GM08714 (cell line): ENCODE data around the gene BGLAP.
A peak's percentile ranks its signal among the peaks of the same experiment; 100 is the strongest.

Experiments used
- H3K4me3 ChIP-seq: fragments of 200-500 bp; sonication (Bioruptor generic); 2 replicates; pipeline ENCODE4 v1.5.1; 2014; ENCODE audit warnings: mild to moderate bottlenecking, low read length, inconsistent platforms
- ZNF274 ChIP-seq: IDR thresholded peaks from 2 replicates; pipeline ENCODE4 v1.6.1; 2012; ENCODE audit warnings: mild to moderate bottlenecking, low read depth, low read length

BGLAP gene

GRCh38 chr1:156236164-156236563, 5.8 kb upstream of the BGLAP start:
- no peak overlapping the region for H3K4me3 ChIP-seq
- no peak for TF ChIP-seq ZNF274

- TF ChIP-seq ZNF274: no peak
- H3K4me3 ChIP-seq: no peak overlapping the region
Measured at GRCh38 chr1:156238248-156238647, 3.7 kb upstream of the BGLAP start.

- no peak overlapping the region for H3K4me3 ChIP-seq
- TF ChIP-seq ZNF274: no peak
Measured at GRCh38 chr1:156241311-156241811, 623 bp upstream of the BGLAP start.

- no peak overlapping the region for H3K4me3 ChIP-seq
- TF ChIP-seq ZNF274: no peak
Measured at GRCh38 chr1:156242738-156243137, 754 bp downstream of the BGLAP start.

- H3K4me3 ChIP-seq: no peak overlapping the region
- TF ChIP-seq ZNF274: no peak
Measured at GRCh38 chr1:156244126-156244525, 2.1 kb downstream of the BGLAP start.

GRCh38 chr1:156244712-156245111, 2.7 kb downstream of the BGLAP start:
- TF ChIP-seq ZNF274: no peak
- H3K4me3 ChIP-seq: no peak overlapping the region

GRCh38 chr1:156245451-156246232, 3.7 kb downstream of the BGLAP start:
- no peak for TF ChIP-seq ZNF274
- H3K4me3 ChIP-seq: peak overlapping the region; percentile 25; the same call in 1 of the 2 replicates

GRCh38 chr1:156246241-156246780, 4.3 kb downstream of the BGLAP start:
- no peak for TF ChIP-seq ZNF274
- H3K4me3 ChIP-seq: no peak overlapping the region

- TF ChIP-seq ZNF274: no peak
- H3K4me3 ChIP-seq: no peak overlapping the region
Measured at GRCh38 chr1:156246781-156247459, 4.9 kb downstream of the BGLAP start.

- TF ChIP-seq ZNF274: no peak
- H3K4me3 ChIP-seq: no peak within 1 kb of the TSS
Measured at GRCh38 chr1:156247460-156248322, 5.7 kb downstream of the BGLAP start, which contains the start of gene PAQR6. Gene PAQR6 (minus strand): TSS chr1:156248056. CDS start chr1:156246731, 1,325 bp downstream.

GRCh38 chr1:156248323-156248683, 6.3 kb downstream of the BGLAP start:
- TF ChIP-seq ZNF274: no peak
- no peak overlapping the region for H3K4me3 ChIP-seq

GRCh38 chr1:156249593-156249992, 7.6 kb downstream of the BGLAP start:
- H3K4me3 ChIP-seq: no peak overlapping the region
- TF ChIP-seq ZNF274: no peak

GRCh38 chr1:156251527-156251926, 9.5 kb downstream of the BGLAP start:
- no peak for TF ChIP-seq ZNF274
- H3K4me3 ChIP-seq: no peak overlapping the region

- TF ChIP-seq ZNF274: no peak
- no peak overlapping the region for H3K4me3 ChIP-seq
Measured at GRCh38 chr1:156253634-156254033, 11.7 kb downstream of the BGLAP start.
